Keratinocyte (primary cell): Measurements from ENCODE around the gene YWHAQ. TPM values are rescaled to one million over a fixed set of nuclear protein-coding genes. Genes with fewer than 3 reads are reported as not detected.

Experiments used
- DNase-seq: peaks from one replicate; pipeline ENCODE4 v3.0.0-alpha.2; 2011; ENCODE audit warnings: low read depth, missing footprints, low spot score
- FAIRE-seq: peaks from 2 replicates; lab custom pipeline; 2011; peaks lifted over from hg19 to GRCh38; lab: Jason Lieb, UNC
- H2AFZ ChIP-seq: 2 replicates; pipeline ENCODE4 v1.6.0; 2012; ENCODE audit warnings: low read length, control low read depth, inconsistent platforms; ENCODE audit not compliant: control insufficient read depth
- H3K27ac ChIP-seq: 2 replicates; pipeline ENCODE4 v1.5.1; 2011; ENCODE audit warnings: low read length; ENCODE audit not compliant: control insufficient read depth, insufficient read depth
- H3K27me3 ChIP-seq: 3 replicates; pipeline ENCODE4 v1.6.0; 2011; ENCODE audit warnings: low read length; ENCODE audit not compliant: control insufficient read depth, insufficient read depth; ENCODE audit errors: extremely low read depth
- H3K36me3 ChIP-seq, 2 experiments: 2 replicates in 1 of 2; 3 replicates in 1 of 2; pipeline ENCODE4 v1.5.1; 2011; ENCODE audit warnings: low read length in 2 of 2, mild to moderate bottlenecking in 1 of 2; ENCODE audit not compliant: control insufficient read depth in 2 of 2, insufficient read depth in 2 of 2; ENCODE audit errors: extremely low read depth in 1 of 2
- H3K4me1 ChIP-seq: 3 replicates; pipeline ENCODE4 v1.5.1; 2011; ENCODE audit warnings: low read length; ENCODE audit not compliant: control insufficient read depth, insufficient read depth; ENCODE audit errors: extremely low read depth
- H3K4me2 ChIP-seq: 3 replicates; pipeline ENCODE4 v1.6.0; 2011; ENCODE audit warnings: low read depth, low read length; ENCODE audit not compliant: control insufficient read depth, insufficient read depth; ENCODE audit errors: extremely low read depth
- H3K4me3 ChIP-seq, 3 experiments: fragments of 200-600 bp in 1 of 3; sonication (generic) in 1 of 3; 2 replicates in 2 of 3; 3 replicates in 1 of 3; pipeline ENCODE4 v1.5.1; 2011 to 2016; ENCODE audit warnings: low read length in 3 of 3, mild to moderate bottlenecking in 3 of 3, control low read depth in 2 of 3, inconsistent platforms in 1 of 3, low read depth in 1 of 3, mixed read lengths in 1 of 3, mixed run types in 1 of 3, moderate library complexity in 1 of 3; ENCODE audit not compliant: control insufficient read depth in 2 of 3, insufficient read depth in 2 of 3; ENCODE audit errors: extremely low read depth in 1 of 3
- H3K79me2 ChIP-seq: 2 replicates; pipeline ENCODE4 v1.6.0; 2012; ENCODE audit warnings: low read length; ENCODE audit not compliant: control insufficient read depth, insufficient read depth
- H3K9ac ChIP-seq: 3 replicates; pipeline ENCODE4 v1.6.0; 2011; ENCODE audit warnings: low read length; ENCODE audit not compliant: control insufficient read depth, insufficient read depth; ENCODE audit errors: extremely low read depth
- H3K9me1 ChIP-seq: 3 replicates; pipeline ENCODE4 v1.6.0; 2011; ENCODE audit warnings: low read length; ENCODE audit not compliant: control insufficient read depth, insufficient read depth; ENCODE audit errors: extremely low read depth
- H3K9me3 ChIP-seq: 2 replicates; pipeline ENCODE4 v1.5.1; 2012; ENCODE audit warnings: low read depth, low read length; ENCODE audit not compliant: control insufficient read depth
- H4K20me1 ChIP-seq: 3 replicates; pipeline ENCODE4 v1.6.0; 2011; ENCODE audit warnings: low read length; ENCODE audit not compliant: control insufficient read depth, insufficient read depth; ENCODE audit errors: extremely low read depth
- CTCF ChIP-seq, 3 experiments: IDR thresholded peaks in 1 of 3; conservative IDR thresholded peaks in 1 of 3; optimal IDR thresholded peaks in 1 of 3; 2 replicates in 2 of 3; 3 replicates in 1 of 3; pipeline versions ENCODE3 to v1.5.1; 2011; ENCODE audit warnings: low read length in 3 of 3, mild to moderate bottlenecking in 3 of 3, moderate library complexity in 2 of 3, control low read depth in 1 of 3, inconsistent platforms in 1 of 3; ENCODE audit not compliant: insufficient read depth in 2 of 3; ENCODE audit errors: extremely low read depth in 1 of 3
- EZH2 ChIP-seq: IDR thresholded peaks from one replicate; pipeline ENCODE4 v1.6.1; 2012; ENCODE audit warnings: inconsistent platforms, mild to moderate bottlenecking, low read length, moderate library complexity
- dilution Hi-C: fragments of 300-500 bp; cut with MboI; formaldehyde crosslinking; loops from one replicate; pipeline ENCODE4 v1.7.0; 2020; ENCODE audit warnings: low sequenced_read_pairs; ENCODE audit not compliant: extremely low pct_ligation_motif_present
- polyA plus RNA-seq, 5 experiments: library from polyadenylated mRNA; depleted of rRNA in 3 of 5; stranded (reverse) in 3 of 5; stranded (forward) in 1 of 5; unstranded in 1 of 5; fragments of >200 nt; gene quantifications; 1 replicate in 1 of 5; 2 replicates in 3 of 5; 3 replicates in 1 of 5; pipeline versions ENCODE4 v1.2.1 to v1.2.3, GENCODE V29; 2011 to 2012; ENCODE audit warnings: missing spikeins in 2 of 5, low read depth in 1 of 5, low replicate concordance in 1 of 5

The YWHAQ gene
- polyA plus RNA-seq, 1 donor (not counting 4 experiments of a cell fraction or from before 2014, with no cell fraction given), result 593 TPM

- Histone ChIP-seq H3K9me3 (no peaks in the 10 kb centered on the region), H3K4me2 (no peak overlapping the region), H3K4me3 (no peak overlapping the region), H3K27ac (no peak overlapping the region), H3K4me1 (peaks cover 32% of the 10 kb centered on the region), H3K9ac (no peak overlapping the region), H3K36me3 (peaks cover 0 to 5% of the 10 kb centered on the region in 2 experiments), H3K27me3 (no peaks in the 10 kb centered on the region), H2AFZ (no peak overlapping the region), H4K20me1 (peaks cover 8% of the 10 kb centered on the region), H3K9me1 (peaks cover 4% of the 10 kb centered on the region), H3K79me2 (peaks cover 90% of the 10 kb centered on the region)
- dilution Hi-C loops, result no loop called here
- FAIRE-seq, result no peak
- no peak for TF ChIP-seq EZH2
- TF ChIP-seq CTCF (optimal IDR thresholded peaks at IDR 0.05 in 1 of 3, IDR thresholded peaks at IDR 0.05 in 1 of 3, conservative IDR thresholded peaks at IDR 0.05 in 1 of 3; ENCODE audit: extremely low read depth in 1 of 3, insufficient read depth in 2 of 3, low read length in 3 of 3), result no peak
- DNase-seq, result no peak
Measured at GRCh38 chr2:9548506-9548905, 82.3 kb downstream of the YWHAQ start.

- DNase-seq, result no peak
- Histone ChIP-seq H3K27ac (no peak overlapping the region), H4K20me1 (peaks cover 8% of the 10 kb centered on the region), H3K9me3 (no peaks in the 10 kb centered on the region), H3K9ac (no peak overlapping the region), H3K4me2 (no peak overlapping the region), H3K27me3 (no peaks in the 10 kb centered on the region), H3K79me2 (peaks cover 93% of the 10 kb centered on the region), H3K4me1 (peaks cover 26% of the 10 kb centered on the region), H3K9me1 (peaks cover 4% of the 10 kb centered on the region), H2AFZ (no peak overlapping the region), H3K4me3 (no peak overlapping the region), H3K36me3 (peaks cover 0 to 7% of the 10 kb centered on the region in 2 experiments)
- no peak for TF ChIP-seq EZH2
- TF ChIP-seq CTCF (optimal IDR thresholded peaks at IDR 0.05 in 1 of 3, IDR thresholded peaks at IDR 0.05 in 1 of 3, conservative IDR thresholded peaks at IDR 0.05 in 1 of 3; ENCODE audit: extremely low read depth in 1 of 3, insufficient read depth in 2 of 3, low read length in 3 of 3), result no peak
- no peak for FAIRE-seq
- dilution Hi-C loops, result no loop called here
Measured at GRCh38 chr2:9547262-9547991, 83.4 kb downstream of the YWHAQ start.
